Skeletal muscle satellite cell (primary cell): Measurements from ENCODE around the gene XPO6.

Experiments used
- H3K27me3 ChIP-seq: 2 replicates; pipeline ENCODE4 v1.7.0; 2013; ENCODE audit warnings: low read length; ENCODE audit not compliant: control insufficient read depth, insufficient read depth
- H3K36me3 ChIP-seq: 2 replicates; pipeline ENCODE4 v1.7.0; 2013; ENCODE audit warnings: mild to moderate bottlenecking, control low read depth, low read length; ENCODE audit not compliant: insufficient read depth
- H3K4me1 ChIP-seq: 2 replicates; pipeline ENCODE4 v1.7.0; 2013; ENCODE audit warnings: low read length; ENCODE audit not compliant: control insufficient read depth, insufficient read depth
- H3K4me2 ChIP-seq: 2 replicates; pipeline ENCODE4 v1.7.0; 2013; ENCODE audit warnings: mild to moderate bottlenecking, low read length
- H3K4me3 ChIP-seq: 2 replicates; pipeline ENCODE4 v1.7.0; 2013; ENCODE audit warnings: low read length
- H3K9ac ChIP-seq: 2 replicates; pipeline ENCODE4 v1.7.0; 2013; ENCODE audit warnings: mild to moderate bottlenecking, low read depth, low read length, moderate library complexity
- H3K9me3 ChIP-seq: replicated peaks from 2 replicates; pipeline ENCODE4 v1.7.0; 2013; ENCODE audit warnings: mild to moderate bottlenecking, control low read depth, low read length

XPO6 gene

GRCh38 chr16:28145796-28146195, 66.0 kb downstream of the XPO6 start:
- H3K4me3 ChIP-seq = no peak overlapping the region
- H3K27me3 ChIP-seq = no peaks in the 10 kb centered on the region
- peaks cover 72% of the 10 kb centered on the region for H3K36me3 ChIP-seq
- no peaks in the 10 kb centered on the region for H3K9me3 ChIP-seq
- H3K4me1 ChIP-seq = peaks cover 8% of the 10 kb centered on the region
- no peak overlapping the region for H3K9ac ChIP-seq
- H3K4me2 ChIP-seq = no peak overlapping the region

- peaks cover 56% of the 10 kb centered on the region for H3K36me3 ChIP-seq
- H3K4me2 ChIP-seq = no peak overlapping the region
- no peak overlapping the region for H3K4me3 ChIP-seq
- no peaks in the 10 kb centered on the region for H3K27me3 ChIP-seq
- peaks cover 8% of the 10 kb centered on the region for H3K4me1 ChIP-seq
- H3K9me3 ChIP-seq = no peaks in the 10 kb centered on the region
- H3K9ac ChIP-seq = no peak overlapping the region
Observed at GRCh38 chr16:28140788-28141618, 70.8 kb downstream of the XPO6 start.

- no peaks in the 10 kb centered on the region for H3K9me3 ChIP-seq
- H3K36me3 ChIP-seq = peaks cover 60% of the 10 kb centered on the region
- peaks cover 8% of the 10 kb centered on the region for H3K4me1 ChIP-seq
- H3K9ac ChIP-seq = no peak overlapping the region
- H3K27me3 ChIP-seq = no peaks in the 10 kb centered on the region
- no peak overlapping the region for H3K4me2 ChIP-seq
- H3K4me3 ChIP-seq = no peak overlapping the region
Observed at GRCh38 chr16:28139530-28139929, 72.2 kb downstream of the XPO6 start.

- H3K9me3 ChIP-seq = no peaks in the 10 kb centered on the region
- H3K27me3 ChIP-seq = no peaks in the 10 kb centered on the region
- H3K36me3 ChIP-seq = peaks cover 68% of the 10 kb centered on the region
- peaks cover 2% of the 10 kb centered on the region for H3K4me1 ChIP-seq
- no peak overlapping the region for H3K4me2 ChIP-seq
- H3K9ac ChIP-seq = no peak overlapping the region
- no peak overlapping the region for H3K4me3 ChIP-seq
Observed at GRCh38 chr16:28136751-28137434, 74.9 kb downstream of the XPO6 start.

- no peak overlapping the region for H3K9ac ChIP-seq
- peaks cover 80% of the 10 kb centered on the region for H3K36me3 ChIP-seq
- H3K4me2 ChIP-seq = no peak overlapping the region
- no peaks in the 10 kb centered on the region for H3K27me3 ChIP-seq
- no peak overlapping the region for H3K4me3 ChIP-seq
- H3K9me3 ChIP-seq = no peaks in the 10 kb centered on the region
- H3K4me1 ChIP-seq = no peaks in the 10 kb centered on the region
Observed at GRCh38 chr16:28133666-28134065, 78.1 kb downstream of the XPO6 start.

- H3K4me2 ChIP-seq = no peak overlapping the region
- no peaks in the 10 kb centered on the region for H3K4me1 ChIP-seq
- no peaks in the 10 kb centered on the region for H3K9me3 ChIP-seq
- H3K9ac ChIP-seq = no peak overlapping the region
- no peak overlapping the region for H3K4me3 ChIP-seq
- peaks cover 93% of the 10 kb centered on the region for H3K36me3 ChIP-seq
- H3K27me3 ChIP-seq = no peaks in the 10 kb centered on the region
Observed at GRCh38 chr16:28131743-28132393, 79.9 kb downstream of the XPO6 start.

GRCh38 chr16:28131181-28131580, 80.6 kb downstream of the XPO6 start:
- Histone ChIP-seq H3K4me2 (no peak overlapping the region), H3K27me3 (no peaks in the 10 kb centered on the region), H3K9ac (no peak overlapping the region), H3K4me3 (no peak overlapping the region), H3K36me3 (peaks cover 98% of the 10 kb centered on the region), H3K4me1 (no peaks in the 10 kb centered on the region), H3K9me3 (no peaks in the 10 kb centered on the region)

- peak overlapping the region; percentile 1 for H3K9ac ChIP-seq
- no peak overlapping the region for H3K4me3 ChIP-seq
- H3K4me2 ChIP-seq = no peak overlapping the region
- no peaks in the 10 kb centered on the region for H3K4me1 ChIP-seq
- H3K36me3 ChIP-seq = peaks cover 98% of the 10 kb centered on the region
- no peaks in the 10 kb centered on the region for H3K9me3 ChIP-seq
- no peaks in the 10 kb centered on the region for H3K27me3 ChIP-seq
Observed at GRCh38 chr16:28130099-28131088, 81.4 kb downstream of the XPO6 start.

- H3K27me3 ChIP-seq = no peaks in the 10 kb centered on the region
- no peaks in the 10 kb centered on the region for H3K4me1 ChIP-seq
- peaks cover 90% of the 10 kb centered on the region for H3K36me3 ChIP-seq
- H3K9ac ChIP-seq = no peak overlapping the region
- no peak overlapping the region for H3K4me3 ChIP-seq
- no peak overlapping the region for H3K4me2 ChIP-seq
- H3K9me3 ChIP-seq = no peaks in the 10 kb centered on the region
Observed at GRCh38 chr16:28126684-28127620, 84.8 kb downstream of the XPO6 start.

- H3K36me3 ChIP-seq = peaks cover 91% of the 10 kb centered on the region
- no peak overlapping the region for H3K4me3 ChIP-seq
- H3K9me3 ChIP-seq = no peaks in the 10 kb centered on the region
- H3K9ac ChIP-seq = no peak overlapping the region
- no peak overlapping the region for H3K4me2 ChIP-seq
- H3K27me3 ChIP-seq = no peaks in the 10 kb centered on the region
- H3K4me1 ChIP-seq = no peaks in the 10 kb centered on the region
Observed at GRCh38 chr16:28125592-28125991, 86.2 kb downstream of the XPO6 start.
